CD1c-positive myeloid dendritic cell (primary cell): ENCODE results near the gene DIRAS2.

Source experiments
- DNase-seq: peaks from one replicate; pipeline ENCODE4 v3.0.0-alpha.2; 2016; ENCODE audit errors: extremely low spot score

Gene DIRAS2

DNA sequence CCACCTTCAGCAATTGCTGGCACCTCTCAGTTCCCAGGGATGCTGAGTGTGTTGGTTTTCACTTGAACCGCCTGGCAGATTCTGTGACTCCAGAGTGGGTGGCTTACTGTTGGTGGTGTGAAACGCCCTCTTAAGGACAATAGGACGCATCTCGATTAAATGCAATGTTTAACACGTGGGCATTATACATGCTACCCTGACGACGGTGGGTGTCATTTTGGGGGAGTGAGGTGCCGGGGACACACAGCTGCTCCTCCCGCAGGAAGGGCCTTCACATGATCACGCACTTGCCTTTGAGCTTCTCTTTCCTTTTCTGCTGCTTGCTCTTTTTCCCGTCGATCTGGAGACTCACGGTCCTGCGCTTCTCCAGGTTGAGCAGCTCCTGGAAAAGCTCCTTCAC is 29.7 kb downstream of the DIRAS2 start:
- no peak for DNase-seq

DNA sequence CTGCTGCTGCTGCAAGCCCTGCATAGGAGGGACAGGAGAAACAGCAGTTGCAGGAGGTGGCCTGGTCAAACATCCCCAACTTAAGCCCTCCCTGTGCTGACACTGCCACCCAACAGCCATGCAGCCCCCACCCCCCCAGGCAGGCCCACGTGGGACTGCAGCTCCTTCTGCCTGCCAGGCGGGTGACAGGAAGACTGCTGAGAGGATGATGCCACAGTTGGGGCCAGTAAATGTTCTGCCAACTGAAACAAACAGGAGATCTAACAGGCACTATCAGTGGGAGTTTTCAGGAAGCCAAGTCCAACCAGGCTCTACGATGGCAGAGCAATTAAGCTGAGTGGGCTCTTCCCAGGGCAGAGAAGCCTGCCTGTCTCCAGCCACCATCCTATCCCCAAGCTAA is 31.1 kb downstream of the DIRAS2 start:
- DNase-seq: no peak

DNA sequence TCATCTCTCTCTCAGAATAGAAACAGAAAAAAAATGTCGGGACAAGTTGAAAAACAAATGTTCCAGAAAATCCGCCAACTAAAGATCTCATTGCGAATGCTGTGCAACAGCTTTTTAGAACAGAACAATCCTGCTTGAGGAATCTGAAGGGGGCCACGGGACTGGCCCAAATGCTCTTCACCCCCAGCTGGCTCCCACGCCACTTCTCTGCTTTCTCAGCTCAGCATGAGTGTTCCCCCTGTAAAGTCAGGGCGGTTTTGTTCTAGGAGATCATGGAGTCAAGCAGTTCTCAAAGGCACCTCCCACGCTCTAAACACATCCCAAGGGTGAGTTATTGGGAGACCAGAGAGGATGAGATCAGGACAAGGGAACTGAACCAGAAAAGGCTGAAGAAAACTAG is 31.5 kb downstream of the DIRAS2 start:
- no peak for DNase-seq

DNA sequence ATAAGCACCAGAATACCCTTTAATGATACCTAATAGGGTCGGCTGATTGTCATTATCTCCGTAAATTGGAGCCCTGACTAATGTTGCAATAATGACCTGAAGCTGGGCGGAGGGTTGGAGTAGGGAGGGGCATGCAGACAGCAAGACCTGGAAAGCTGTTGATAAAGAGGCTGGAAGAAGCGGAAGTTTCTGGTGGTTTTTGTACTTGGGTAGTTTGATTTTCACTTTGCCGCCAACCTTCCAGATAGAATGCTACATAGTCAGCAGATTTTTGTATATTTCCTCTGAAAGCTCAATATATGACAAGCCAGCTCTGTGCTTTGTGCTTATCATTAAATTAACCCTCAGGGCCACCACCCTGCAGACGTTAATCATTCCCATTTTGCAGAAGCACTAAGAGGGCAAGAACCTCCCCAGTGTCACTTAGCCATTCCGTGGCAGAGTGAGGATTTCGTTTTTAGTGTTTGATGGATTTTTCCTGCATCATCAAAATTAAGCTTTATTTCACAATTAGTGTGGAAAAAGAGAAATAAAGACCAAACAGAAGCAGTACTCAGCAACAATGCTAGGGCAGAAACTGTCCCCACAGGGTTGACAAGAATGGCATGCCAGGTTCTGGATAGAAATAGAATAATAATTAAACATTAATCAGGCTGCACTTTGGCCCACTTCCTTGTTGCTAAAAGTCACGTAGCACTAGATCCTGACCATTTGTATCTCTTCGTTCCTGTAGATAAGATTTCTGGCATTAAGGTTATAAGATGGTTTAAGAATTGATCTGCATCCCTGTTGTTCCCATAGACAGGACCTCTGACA is 34.7 kb downstream of the DIRAS2 start:
- no peak for DNase-seq

DNA sequence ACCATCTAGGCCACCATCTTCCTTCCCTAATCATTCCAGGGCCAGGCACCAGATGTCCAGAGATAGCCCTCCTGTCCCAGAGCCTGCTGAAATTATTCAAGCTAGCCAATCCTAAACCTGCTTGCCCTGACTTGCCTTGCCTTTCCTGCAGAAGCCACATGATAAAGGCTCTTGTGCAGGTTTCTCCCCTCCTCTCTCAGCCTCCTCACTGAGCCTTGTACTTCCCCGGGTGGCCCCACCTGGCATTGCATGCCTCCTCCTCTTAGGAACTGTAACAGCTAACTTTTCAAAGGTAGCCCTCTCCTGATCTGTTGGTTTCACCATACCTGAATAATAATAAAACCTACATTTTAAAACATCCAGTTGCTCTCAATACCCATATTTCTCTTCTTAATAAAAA is 42.6 kb downstream of the DIRAS2 start:
- no peak for DNase-seq

DNA sequence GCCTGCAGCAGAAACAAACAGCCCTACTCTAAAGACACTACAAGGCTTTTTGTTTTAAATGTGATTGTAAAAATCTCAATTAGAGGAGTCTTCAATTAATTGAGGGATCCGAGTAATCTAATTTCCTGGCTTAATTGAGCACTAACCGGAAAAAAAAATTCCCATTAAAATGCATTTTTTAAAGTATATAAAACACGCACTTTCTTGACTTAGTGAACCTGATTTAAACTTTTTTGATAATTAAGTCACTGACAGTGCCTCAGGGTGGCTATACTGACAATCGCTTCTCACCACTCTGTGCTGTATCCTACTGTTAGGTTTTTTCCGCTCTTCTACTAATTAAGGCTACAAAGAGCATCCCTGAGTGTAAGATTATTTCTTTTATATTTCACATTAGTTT is 44.4 kb downstream of the DIRAS2 start:
- no peak for DNase-seq

DNA sequence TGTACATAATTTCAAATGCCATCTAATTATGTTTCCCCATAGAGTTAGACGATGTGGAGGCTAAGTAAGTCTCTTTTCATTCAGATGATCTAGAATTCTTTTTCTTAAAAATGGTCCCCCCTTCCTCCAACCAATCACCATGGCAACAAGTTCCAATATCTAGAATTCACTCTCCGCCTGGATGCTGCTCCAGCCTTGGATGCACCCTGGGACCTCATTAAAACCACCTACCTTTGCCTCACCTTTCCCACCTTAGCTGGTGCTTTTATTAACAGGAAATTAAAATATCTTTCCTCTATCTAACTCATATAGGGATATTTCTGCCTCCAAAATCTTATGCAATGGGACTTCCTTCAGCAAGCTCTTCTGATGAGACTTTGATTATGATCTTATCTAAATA is 49.0 kb downstream of the DIRAS2 start:
- DNase-seq: no peak

DNA sequence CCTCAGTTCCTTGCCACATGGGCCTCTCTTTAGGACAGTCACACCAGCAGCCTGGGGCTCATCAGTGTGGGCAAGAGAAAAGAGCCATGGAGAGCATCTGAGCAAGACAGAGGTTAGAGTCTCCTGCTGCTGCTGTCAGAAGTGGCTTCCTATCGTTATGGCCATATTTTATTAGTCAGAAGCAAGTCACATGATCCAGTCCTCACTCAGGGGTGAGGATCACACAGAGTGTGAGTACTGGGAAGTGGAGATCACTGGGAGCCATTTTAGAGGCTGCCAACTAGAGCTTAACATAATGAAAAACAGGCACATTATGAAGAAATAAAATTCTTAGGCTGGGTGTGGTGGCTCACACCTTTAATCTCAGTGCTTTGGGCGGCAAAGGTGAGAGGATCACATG is 62.0 kb downstream of the DIRAS2 start:
- no peak for DNase-seq

DNA sequence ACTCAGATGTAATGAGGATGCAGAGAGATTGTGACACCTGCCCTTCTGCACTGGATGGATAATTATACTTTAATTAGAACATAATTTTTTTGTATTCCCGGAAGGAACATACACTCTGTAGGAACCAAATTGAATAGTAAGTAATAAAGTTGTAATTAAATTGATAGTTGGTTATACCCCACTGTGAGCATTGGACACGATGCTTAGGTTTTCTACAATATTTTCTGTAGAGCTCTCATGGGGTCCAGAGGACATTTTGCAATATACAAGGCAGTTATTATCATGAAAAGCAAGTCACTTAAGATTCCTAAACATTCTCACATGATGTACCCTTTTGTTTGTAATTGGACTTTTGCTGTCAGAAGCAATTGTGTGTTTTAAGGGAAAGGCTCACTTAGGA is 63.4 kb downstream of the DIRAS2 start:
- no peak for DNase-seq

DNA sequence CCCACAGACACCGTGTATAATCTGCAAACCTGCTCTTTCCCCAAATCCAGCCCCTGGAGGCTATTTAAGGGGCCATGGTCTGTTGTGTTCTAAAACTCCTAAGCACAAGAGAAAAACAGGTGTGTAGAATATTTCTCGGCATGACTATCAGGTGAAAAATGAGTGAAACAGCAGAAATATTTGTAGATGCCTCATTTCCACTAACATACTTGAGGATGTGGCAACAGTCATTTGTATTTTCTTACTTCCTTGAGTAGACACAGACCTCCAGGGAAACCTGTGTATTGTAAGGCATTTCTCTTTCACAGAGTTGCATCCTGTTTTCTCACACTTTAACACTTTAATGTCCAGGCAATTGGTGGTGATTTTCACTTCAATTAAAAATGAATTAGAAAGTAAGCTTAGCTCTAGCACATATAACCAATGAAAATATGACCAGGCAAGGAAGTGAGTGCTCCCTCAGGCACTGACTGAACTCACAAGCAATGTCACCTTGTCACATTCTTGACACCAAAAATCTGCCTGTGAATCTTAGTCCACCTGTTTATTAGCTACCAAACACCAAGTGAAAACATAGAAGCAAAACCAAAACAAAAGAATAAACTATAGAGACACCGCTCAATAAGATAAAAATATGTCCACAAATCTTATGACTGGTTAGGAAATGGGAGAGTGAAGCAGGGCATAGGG is 64.4 kb downstream of the DIRAS2 start:
- DNase-seq: no peak

DNA sequence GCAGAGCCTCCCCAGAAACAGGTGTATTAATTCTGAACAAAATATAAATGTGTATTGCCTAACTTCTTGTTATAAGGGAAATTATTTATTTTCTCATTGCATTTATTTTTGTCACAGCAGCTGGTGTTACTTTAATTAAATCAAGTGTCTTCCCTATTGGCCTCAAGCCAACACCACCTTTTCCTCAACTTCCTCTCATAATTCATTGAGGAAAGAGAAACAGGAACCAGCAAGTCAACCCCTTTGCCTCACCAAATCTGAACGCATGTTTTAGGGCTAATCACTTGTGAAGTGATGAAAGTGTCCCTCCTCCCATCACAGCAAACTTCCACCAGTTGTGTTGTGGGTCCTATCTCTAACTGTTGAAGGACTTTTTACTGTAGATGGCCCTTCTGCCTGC is 73.1 kb downstream of the DIRAS2 start:
- peak; percentile 42 for DNase-seq

DNA sequence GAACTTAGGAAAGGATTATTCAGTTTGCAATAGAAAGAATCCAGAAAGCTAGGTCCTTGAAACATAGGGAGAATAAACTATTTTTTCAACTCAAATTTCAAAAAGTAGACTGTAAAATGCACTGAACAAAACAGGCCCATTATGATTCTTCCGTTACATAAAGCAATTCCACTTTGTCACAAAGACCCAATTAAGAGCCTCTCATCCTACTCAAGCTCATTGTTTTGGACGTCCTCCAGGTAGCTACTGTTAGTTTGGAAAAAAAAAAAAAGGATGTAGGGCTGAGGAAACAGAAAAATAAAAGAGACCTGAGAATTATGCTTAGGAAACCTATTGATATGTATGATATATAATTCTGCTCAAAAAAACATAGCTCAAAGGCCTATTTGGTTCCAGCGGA is 74.0 kb downstream of the DIRAS2 start:
- DNase-seq: no peak

DNA sequence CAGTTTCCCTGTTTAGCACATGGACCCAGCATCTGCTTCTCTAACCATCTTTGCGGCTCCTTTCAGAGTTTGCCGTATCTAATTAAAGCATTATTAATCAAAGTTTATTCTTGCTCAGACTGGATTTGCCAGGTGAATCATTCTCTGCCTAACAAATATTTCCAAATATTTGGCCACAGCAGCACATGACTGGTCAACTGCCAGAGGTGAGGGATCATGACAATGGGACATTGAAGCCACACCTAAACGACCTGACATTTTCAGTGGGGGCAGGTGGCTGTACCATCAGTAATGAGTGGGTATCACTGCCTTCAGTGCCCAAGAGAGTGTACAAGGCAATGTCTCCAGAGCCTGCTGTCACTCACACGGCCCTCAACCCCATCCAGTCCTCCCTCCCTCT is 80.4 kb downstream of the DIRAS2 start:
- no peak for DNase-seq
